Islet precursor cell (in vitro differentiated cells): Measurements from ENCODE around the gene GATA1.

Experiments
- DNase-seq: peaks from one replicate; pipeline ENCODE4 v3.0.0-alpha.2; 2018

Gene GATA1

DNA sequence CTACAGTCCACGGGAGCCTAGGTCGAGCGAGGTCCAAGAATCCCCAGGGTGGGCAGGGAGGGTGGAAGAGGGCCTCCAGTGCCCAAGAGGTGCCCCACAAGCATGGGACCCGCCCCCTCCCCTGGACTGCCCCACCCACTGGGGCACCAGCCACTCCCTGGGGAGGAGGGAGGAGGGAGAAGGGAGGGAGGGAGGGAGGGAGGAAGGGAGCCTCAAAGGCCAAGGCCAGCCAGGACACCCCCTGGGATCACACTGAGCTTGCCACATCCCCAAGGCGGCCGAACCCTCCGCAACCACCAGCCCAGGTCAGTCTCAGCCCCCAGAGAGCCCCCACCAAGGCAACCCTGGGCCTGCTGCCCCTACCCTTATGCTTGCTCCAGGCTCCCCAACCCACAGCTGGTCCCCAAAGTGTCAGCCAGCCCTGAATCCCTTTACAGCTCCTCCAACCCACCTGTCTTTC lies at the start of gene GATA1:
Gene GATA1, plus strand, starts transcription at position 250 of the 460 bp plus-strand sequence. CDS start 4,520 bp downstream, outside the sequence.
- DNase-seq: no peak

DNA sequence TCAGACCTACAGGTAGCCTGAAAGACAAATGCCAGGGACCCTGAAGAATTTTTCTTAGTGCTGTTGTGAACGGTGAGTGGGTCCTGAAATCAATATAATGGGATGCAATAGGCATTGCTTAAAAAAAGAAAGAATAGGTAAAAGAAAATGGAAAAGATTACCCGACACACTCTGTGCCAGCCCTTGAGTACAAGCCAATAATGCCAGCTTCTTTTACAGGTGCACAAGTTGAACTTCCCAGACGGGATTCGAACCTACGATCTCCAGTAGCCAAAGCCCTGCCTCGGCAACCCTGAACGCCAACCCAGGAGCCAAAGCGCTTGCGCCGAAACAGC lies 49.5 kb upstream of the GATA1 start:
- DNase-seq: no peak

DNA sequence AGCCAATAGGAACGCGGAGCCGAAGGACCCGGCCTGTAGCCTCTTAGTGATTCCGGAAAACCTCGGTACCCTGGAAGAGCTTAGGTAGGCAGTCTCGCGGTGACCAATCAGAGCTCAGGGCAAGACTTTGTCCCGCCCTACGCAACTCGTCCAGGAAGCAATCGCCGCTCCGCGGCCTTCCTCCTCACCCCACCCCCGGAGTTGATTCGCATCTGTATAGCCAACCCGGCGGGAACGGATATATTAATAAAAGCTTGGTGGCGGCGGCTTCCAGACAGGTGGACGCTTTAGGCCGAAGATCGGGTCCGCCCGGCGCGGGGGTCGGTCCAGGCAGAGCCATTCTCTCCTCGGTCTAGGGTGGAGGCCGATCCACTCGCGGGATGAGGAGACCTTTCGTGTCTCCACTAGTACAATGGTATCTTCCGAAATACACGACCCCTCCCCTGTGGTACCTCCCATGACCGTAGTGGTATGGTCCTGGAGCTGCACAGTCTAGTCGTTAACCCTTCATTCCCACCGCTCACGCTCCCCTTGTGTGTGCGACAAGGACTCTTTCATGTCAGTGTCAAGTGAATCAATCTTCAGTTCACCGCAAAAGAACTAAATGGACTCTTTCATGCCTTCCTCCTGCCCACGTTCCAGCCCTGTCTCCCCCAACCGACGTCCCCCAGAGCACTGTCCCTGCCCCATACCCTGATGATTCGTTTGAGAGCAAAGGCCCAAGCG lies 49.0 kb upstream of the GATA1 start:
- DNase-seq: peak; percentile 97

DNA sequence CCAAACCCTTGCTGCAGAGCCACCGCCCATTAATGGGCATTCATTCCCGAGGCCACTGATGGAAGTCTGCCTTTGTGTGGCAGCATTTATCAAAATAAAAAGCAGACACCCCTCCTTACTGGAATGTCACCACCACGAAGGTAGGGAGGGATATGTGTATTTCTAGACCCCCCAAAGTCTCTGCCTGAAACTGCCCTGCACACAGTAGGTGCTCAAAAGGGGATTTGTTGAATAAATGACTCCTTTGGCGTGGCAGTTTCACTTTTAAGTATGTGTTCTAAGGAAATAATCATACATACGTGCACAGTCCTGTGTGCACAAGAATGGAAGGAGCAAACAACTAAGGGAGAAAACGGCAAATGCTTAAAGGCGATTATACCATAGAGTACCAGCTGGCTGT lies 48.5 kb upstream of the GATA1 start:
- DNase-seq: no peak

DNA sequence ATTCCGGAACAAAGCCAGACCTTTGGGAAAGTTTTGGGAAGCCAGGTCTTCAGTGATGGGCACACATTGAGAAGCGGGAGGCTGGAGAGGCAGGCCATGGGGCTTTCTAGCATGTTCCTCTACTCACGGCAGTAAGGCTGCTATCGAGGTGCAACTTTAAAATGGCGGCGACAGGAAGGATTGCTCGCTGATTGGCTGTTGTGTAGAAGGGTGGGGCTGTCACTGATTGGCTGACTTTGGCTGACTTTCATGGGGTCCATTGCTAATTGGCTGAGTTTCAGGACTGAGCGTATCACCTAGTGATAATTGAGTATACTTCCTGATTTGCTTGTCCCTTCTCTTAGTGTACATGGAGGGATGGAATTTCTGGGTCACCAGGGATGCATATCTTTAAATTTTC lies 44.6 kb upstream of the GATA1 start:
- DNase-seq: no peak

DNA sequence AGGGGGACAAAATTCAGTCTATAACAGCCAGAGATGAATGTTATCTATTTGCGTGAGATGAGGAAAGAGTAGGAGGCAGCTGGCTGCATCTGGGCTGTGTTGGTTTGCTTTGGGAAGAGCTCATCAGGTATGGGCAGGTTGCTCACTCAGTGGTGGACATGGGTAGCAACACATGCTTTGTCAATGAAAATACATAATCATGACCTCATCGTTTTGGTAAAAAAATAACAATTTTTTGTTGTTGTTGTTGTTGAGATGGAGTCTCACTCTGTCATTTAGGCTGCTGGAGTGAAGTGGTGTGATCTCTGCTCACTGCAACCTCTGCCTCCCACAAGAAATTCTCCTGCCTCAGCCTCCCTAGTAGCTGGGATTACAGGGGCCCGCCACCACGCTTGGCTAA lies 41.2 kb upstream of the GATA1 start:
- DNase-seq: no peak

DNA sequence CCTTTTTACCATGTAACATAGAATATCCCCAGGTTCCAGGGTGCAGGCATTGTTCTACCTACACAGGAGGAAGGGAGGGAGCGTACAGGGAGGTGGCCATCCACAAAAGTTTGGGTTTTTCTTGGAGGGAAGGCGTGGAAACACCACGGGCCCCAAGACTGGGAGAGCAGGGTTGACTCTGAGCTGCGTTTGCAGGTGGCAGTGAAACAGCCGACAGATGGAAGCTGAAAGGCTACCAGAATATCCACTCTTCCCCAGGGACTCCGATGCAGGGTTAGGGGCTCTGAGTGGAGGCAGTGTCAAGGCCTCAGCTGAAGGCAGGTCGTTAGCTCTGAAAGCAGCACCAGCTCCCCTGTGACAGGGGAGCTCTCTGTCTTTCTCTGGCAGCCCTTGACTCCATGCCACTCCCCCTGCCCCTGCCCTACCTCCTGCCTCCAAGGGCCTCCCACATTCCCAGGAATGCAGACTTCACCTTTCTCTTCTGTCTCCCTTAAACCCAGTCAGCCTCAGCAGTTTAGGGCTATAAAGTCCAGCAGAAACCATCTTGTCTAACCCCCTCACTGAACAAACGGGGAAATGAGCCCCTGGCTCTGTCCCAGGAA lies 38.9 kb upstream of the GATA1 start:
- DNase-seq: no peak

DNA sequence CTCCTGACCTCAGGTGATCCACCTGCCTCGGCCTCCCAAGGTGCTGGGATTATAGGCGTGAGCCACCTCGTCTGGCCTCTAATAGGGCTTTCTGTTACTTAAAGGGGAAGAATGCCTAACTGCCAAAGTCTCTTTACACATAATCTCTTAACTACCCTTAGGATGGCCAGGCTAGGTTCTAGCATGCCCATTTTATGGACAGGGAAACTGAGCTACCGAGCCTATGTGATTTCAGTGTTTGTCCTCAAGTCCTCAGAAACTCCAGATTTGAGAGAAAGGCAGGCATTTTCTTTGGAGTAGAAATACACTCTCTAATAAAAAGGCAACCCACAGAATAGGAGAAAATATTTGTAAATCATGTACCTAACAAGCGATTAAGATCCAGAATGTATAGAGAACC lies 37.2 kb upstream of the GATA1 start:
- DNase-seq: no peak

DNA sequence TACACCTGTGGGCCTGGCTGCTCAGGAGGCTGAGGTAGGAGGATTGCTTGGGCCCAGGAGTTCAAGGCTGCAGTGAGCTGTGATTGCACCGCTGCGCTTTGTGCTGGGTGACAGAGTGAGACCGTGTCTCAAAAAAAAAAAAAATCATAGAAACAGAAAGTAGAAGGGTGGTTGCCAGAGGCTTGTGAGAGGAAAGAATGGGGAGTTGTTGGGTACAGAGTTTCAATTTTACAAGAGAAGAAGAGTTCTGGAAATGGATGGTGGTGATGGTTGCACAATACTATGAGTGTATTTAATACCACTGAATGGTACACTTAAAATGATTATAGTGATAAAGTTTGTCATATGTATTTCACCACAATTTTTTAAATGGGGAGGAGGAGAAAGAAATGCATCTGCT lies 35.0 kb upstream of the GATA1 start:
- DNase-seq: no peak

DNA sequence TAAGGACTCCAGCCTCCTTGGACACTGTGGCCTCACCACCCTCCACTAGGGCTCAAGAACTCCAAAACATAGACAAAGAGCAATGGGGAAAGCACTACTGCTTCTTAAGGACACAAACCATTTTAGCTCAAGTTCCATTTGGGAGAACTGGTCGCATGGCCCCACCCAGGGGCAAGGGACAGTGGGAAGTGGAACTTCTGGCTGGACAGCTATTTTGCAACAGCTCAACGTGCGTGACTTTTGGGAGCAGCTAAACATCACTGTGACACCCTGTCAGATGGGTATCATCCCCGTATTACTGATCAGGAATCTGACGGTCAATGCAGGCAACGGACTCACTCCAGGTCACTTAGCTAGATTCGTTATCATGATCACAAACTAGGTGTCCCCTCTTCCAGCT lies 33.9 kb upstream of the GATA1 start:
- no peak for DNase-seq

DNA sequence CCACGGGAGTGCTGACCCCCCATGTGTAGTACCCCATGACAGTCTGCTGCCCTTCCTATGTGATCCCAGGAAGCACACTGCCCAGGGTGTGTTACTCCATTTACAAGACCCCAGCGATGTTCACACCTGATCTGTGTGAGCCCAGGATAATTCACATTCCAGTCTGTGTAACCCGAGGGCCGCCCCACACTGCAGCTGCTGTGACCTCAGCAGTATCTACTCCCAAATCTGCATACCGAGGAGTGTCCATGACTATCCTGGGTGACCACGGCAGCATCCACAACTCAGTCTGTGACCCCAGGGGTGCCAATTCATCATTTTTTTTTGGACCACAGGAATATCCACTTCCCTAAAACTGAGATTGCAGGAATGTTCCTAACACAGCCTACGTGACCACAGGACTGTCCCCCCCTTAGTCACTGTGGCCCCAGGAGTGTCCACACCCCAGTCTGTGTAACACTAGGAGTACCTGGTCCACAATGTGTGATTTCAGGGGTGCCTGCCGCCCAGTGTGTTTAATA lies 32.6 kb upstream of the GATA1 start:
- DNase-seq: no peak

DNA sequence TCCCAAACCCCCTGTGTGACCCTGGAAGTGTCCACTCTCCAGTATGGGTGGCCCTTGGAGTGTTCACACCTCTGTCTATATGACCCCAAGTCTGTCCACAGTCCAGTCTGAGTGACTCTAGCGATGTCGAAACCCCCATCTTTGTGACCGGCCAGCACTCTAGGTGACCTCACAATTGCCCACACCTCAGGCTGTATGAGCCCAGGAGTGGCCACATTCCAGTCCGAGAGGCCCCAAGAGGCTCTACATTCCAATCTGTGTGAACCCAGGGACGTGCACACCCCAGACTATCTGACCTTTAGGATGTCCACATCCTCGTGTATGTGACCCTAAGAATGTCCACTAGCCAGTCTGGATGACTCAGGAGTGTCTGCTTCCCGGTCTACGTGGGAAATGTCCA lies 32.2 kb upstream of the GATA1 start:
- no peak for DNase-seq

DNA sequence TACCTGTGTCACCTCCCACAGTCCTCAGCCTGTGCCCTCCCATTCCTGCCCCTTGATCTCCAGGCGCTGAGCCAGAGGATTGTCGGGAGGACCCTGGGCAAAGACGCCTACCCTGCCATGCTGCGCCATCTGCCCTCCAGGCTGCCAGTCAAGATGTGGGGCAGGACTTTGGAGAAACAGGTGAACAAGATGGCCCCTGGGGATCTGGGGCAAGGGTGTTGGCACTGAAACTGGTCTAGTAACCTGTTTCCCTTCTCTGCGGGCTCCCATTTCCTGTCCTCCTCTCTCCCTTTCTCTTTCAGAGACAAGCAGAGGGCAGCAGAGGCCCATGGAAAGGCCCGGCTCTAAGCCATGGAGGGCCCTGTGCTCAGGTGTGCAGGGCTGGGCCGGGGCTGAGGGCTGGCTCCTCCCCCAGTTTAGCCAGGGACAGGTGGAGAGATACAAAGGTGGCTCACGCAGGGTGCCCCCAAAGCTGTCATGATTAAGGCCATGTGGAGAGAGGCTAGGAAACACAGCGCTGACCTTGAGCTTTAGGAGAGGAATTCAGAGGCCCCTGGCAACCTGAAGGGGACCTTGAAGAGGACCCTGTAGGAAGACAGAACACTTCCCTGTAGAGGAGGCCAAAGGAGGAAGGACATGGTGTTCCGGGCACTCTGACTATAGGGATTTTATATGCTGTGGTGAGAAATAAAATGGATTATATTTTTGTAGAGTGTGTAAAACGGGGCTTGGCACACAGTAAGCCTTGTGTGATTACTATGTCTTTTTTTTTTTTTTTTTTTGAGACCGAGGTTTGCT lies 24.5 kb upstream of the GATA1 start, which contains the start of gene GLOD5:
Gene GLOD5, plus strand, starts transcription at position 74 of the 798 bp plus-strand sequence. Its CDS starts 44 bp downstream, at position 118.
- DNase-seq: peak; percentile 79

DNA sequence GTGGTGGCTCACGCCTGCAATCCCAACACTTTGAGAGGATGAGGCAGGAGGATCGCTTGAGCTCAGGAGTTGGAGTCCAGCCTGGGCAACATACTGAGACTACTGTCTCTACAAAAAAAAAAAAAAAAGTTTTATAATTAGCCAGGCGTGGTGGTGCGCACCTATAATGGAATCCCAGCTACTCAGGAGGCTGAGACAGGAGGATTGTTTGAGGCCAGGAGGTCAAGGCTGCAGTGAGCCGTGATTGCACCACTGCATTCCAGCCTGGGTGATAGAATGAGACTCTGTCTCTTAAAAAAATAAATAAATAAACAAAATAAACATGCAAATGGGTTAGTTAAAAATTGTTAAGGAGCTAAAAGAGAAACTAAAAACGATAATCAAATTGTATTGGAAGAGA lies 17.2 kb upstream of the GATA1 start:
- DNase-seq: no peak

DNA sequence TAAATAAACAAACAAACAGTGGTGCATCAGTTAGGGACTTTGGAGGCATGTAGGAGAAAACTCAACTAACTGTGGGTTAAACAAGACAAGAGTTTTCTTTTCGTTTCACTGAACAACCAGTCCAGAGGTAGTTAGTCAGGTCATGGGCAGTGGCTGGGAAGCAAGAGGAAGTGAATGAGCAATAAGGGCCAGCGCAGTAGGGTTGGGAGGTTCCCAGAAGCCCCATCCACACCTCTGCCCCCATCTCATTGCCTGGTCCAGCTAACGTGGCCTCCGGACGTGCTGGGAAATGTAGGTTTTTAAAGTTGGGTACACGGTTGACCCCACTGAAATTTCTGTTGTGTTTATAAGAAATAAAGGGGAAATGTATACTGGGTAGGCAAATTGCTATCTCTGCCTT lies 16.1 kb upstream of the GATA1 start:
- DNase-seq: no peak

DNA sequence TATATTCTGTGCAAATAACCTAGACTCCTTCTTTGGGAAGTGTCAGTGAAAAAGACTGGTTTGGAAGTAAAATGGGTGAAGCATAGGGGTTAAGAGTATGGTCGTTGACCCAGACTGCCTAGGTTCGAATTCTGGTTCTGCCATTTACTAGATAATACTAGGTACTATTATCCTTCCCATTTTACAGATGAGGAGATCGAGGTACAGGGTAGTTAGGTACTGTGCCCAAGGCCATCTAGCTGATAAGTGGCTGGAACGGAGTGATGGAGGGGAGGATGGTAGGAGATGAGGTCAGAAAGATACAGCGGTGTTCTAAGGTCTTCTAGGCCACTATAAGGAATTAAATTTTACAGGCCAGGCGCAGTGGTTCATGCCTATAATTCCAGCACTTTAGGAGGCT lies 13.8 kb upstream of the GATA1 start:
- DNase-seq: no peak

DNA sequence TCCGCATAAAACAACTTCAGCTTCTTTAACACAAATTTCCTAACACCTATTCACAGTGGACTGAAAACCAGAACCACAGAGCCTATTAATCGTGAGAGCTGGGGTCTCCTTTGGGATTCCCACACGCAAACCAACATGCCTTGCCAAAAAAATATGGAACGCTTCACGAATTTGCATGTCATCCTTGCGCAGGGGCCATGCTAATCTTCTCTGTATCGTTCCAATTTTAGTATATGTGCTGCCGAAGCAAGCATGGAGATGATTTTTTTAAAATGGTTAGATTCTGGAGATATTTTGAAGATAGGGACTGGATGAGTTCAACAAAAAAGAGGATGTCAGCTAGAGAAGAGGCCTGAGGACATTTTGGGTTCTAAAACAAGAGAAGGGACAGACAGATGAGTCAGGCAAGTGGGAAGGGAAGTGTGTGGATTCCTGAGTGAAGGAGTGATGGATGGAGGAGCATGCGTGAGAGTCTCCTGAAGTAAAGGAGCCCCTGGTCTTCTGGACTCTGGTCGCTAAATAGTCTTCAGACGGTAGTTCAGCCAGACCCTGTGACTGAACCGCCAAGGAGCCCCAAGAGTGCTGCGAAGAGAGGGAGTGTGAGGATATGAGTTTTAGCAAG lies 9.5 kb upstream of the GATA1 start:
- DNase-seq: no peak

DNA sequence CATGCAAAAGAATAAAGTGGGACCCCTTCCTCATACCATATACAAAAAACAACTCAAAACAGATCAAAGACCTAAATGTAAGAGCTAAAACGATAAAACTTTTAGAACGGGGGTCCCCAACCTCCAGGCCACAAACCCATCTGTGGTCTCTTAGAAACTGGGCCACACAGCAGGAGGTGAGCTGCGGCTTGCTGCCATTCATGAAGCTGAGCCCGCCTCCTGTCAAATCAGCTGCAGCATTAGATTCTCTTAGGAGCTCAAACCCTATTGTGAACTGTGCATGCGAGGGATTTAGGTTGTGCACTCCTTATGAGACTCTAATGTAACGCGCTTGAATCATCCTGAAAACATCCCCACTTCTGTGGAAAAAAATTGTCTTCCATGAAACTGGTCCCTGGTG lies 7.0 kb upstream of the GATA1 start:
- DNase-seq: no peak

DNA sequence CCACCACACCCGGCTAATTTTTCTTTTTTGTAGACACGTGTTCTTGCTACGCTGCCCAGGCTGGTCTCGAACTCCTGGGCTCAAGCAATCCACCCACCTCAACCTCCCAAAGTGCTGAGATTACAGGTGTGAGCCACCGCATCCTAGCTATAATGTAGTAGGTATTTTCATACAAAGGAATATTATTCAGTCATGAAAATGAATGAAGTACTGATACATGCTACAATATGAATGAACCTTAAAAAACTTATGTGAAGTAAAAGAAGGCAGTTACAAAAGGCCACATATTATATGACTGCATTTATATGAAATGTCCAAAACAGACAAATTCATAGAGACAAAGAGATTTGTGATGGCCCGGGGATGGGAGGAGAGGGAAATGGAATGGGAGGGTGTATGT lies 4.7 kb upstream of the GATA1 start:
- no peak for DNase-seq

DNA sequence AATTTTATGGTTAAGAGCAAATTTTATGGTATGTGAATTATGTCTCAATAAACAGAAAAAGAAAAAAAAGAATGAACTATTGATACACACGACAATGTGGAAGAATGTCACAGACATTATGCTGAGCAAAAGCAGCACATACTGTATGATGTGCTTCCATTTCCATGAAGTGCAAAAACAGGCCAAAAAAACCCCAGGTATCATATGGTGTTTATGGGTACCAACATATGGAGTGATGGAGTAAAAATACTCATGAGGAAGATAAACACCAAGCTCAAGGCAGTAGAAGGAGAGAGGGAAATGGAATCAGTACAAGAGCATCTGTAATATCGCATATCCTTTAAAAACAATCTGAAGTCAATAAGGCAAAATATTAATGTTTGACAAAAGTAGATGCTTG lies 4.2 kb upstream of the GATA1 start:
- no peak for DNase-seq

DNA sequence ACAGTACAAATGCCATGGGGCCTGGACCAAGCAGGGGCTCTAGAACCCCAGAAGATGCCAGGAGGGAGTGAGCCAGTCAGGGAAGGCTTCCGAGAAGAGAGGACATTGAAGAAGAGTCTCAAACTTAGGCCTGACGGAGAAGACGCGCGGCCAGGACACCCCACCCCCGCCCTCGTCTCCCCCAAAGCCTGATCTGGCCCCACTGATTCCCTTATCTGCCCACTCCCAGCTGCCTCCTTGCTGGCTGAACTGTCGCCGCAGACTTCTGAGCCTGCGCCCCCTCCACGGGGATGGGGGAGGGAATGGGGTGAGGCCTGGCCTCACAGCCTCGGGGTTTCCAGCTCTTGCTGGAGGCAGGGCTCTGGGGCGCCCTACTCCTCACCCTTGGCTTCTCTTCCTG lies 3.6 kb upstream of the GATA1 start:
- DNase-seq: no peak

DNA sequence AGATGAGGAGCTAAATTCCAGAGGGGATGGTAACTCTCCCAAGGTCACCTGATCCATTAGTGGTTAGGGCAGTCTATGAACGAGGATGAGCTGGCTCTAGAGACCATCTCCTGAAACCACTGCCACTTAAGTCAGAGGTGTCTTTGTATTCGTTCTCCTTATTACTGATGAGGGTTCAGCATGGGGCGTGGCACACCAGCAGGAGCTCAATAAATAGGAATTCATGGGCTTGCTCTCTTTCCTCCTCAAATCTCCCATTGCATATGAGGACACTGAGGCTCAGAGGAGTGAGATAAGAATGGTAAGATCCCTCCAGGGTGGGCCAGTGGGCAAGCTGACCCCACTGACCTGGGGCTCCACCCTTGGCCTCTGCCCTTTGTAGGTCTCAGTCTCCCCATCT lies 1.7 kb upstream of the GATA1 start:
- DNase-seq: no peak

DNA sequence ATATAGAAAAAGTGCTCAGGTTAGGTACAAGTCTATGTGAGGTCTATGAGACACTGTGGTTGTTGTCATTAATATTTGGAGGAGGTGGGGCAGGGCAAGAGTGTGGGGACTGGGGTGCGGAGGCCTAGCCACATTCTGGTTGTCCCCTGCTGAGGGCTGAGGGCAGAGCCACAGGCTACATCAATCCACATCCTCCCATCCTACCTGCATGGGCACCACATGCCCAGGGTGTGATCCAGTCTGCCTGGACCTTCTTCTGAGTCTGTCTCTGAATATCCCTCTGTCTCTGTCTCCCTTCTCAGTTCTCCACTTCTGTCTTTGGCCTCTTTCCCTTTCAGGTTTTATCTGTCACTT lies 1.2 kb upstream of the GATA1 start:
- no peak for DNase-seq
